Type B pancreatic cell (in vitro differentiated cells): Measurements from ENCODE around the gene DPY19L1. TPM values are rescaled to one million over a fixed set of nuclear protein-coding genes. Genes with fewer than 3 reads are reported as not detected.
A peak's percentile ranks its signal among the peaks of the same experiment; 100 is the strongest.
"Not testable (repeated sequence)": the region's sequence is repeated elsewhere in the genome, so short reads cannot be mapped to it uniquely, and the experiment has no call there.

Experiments
- DNase-seq: peaks from one replicate; pipeline ENCODE4 v3.0.0; 2021; ENCODE audit warnings: mixed read lengths; ENCODE audit not compliant: unreplicated experiment; ENCODE audit errors: extremely low spot score
- H3K27ac Mint-ChIP-seq: 2 replicates; pipeline ENCODE4 v1.8.0; 2021; ENCODE audit warnings: mild to moderate bottlenecking, mixed read lengths
- H3K27me3 Mint-ChIP-seq: 2 replicates; pipeline ENCODE4 v1.8.0; 2021; ENCODE audit warnings: mixed read lengths
- H3K36me3 Mint-ChIP-seq: 2 replicates; pipeline ENCODE4 v1.8.0; 2021; ENCODE audit warnings: mixed read lengths
- H3K4me1 Mint-ChIP-seq: one replicate; pipeline ENCODE4 v1.8.0; 2021; ENCODE audit warnings: mixed read lengths; ENCODE audit not compliant: unreplicated experiment
- H3K4me3 Mint-ChIP-seq: 2 replicates; pipeline ENCODE4 v1.8.0; 2021; ENCODE audit warnings: mild to moderate bottlenecking, mixed read lengths
- H3K9me3 Mint-ChIP-seq: 2 replicates; pipeline ENCODE4 v1.8.0; 2021; ENCODE audit warnings: mixed read lengths
- total RNA-seq: library from RNA; stranded (reverse); gene quantifications from 2 replicates; pipeline ENCODE4 v1.2.1, GENCODE V29; 2021; ENCODE audit warnings: low replicate concordance
- TF ChIP-seq, protein P1 (sequence below): fragments of 200-600 bp; sonication (generic); conservative IDR thresholded peaks from 2 replicates; pipeline ENCODE4 v1.5.0; 2021; ENCODE audit warnings: antibody characterized with exemption, mild to moderate bottlenecking

The DPY19L1 gene
- total RNA-seq, 1 donor from 2014 or later, result 33.4 TPM

DNA sequence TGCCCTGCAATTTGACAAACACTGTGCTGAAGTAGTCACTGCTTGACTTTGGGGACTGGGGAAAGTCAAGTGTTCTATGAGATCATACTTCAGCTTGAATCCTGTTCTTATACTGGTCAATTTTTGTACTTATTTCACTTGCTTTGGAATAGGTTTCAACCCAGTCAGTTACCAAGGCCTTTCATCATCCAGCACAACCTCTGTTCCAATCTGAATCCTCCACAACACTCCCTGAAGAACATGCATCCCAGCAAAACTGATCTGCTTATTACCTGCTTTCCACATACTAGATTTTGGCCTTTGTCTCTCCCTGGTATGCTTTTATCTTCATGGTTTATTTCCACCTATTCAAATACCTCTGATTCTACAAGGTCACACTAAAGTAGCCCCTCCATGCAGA, 29.5 kb downstream of the DPY19L1 start:
- Mint-ChIP-seq H3K36me3 (peaks cover 17% of the 10 kb centered on the region), H3K27me3 (no peaks in the 10 kb centered on the region), H3K4me3 (no peak overlapping the region), H3K9me3 (no peaks in the 10 kb centered on the region), H3K27ac (no peak overlapping the region), H3K4me1 (peaks cover 14% of the 10 kb centered on the region)
- DNase-seq, result no peak
- TF ChIP-seq, protein P1, sequence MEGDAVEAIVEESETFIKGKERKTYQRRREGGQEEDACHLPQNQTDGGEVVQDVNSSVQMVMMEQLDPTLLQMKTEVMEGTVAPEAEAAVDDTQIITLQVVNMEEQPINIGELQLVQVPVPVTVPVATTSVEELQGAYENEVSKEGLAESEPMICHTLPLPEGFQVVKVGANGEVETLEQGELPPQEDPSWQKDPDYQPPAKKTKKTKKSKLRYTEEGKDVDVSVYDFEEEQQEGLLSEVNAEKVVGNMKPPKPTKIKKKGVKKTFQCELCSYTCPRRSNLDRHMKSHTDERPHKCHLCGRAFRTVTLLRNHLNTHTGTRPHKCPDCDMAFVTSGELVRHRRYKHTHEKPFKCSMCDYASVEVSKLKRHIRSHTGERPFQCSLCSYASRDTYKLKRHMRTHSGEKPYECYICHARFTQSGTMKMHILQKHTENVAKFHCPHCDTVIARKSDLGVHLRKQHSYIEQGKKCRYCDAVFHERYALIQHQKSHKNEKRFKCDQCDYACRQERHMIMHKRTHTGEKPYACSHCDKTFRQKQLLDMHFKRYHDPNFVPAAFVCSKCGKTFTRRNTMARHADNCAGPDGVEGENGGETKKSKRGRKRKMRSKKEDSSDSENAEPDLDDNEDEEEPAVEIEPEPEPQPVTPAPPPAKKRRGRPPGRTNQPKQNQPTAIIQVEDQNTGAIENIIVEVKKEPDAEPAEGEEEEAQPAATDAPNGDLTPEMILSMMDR, result no peak

DNA sequence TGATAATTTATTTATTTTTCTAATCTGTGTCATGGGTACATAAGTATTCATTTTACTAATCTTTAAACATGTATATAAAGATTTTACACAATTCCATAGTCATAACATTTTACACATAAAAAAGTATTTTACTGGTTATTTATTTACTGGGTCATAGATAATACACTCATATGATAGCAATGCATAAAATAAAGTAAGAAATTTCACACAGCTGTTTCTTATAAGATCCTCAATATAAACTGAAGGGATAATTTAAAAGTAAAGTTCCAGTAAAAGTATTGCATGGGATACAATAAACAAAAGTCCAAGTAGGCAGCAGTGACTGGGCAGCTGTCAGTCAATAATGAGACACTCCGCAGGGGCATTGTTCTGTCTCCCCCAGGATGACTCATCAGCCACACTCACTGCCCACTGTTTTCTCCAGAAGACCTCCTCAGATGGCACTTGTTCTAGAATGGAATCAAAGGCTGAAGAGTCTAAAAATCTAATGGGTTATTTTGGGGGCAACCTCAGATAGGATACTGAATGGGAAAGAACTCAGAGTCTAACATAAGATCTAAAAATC, 32.7 kb downstream of the DPY19L1 start:
- H3K9me3 Mint-ChIP-seq, result no peaks in the 10 kb centered on the region
- no peak for DNase-seq
- peaks cover 14% of the 10 kb centered on the region for H3K4me1 Mint-ChIP-seq
- no peak overlapping the region for H3K4me3 Mint-ChIP-seq
- H3K27me3 Mint-ChIP-seq, result no peaks in the 10 kb centered on the region
- peaks cover 13% of the 10 kb centered on the region for H3K36me3 Mint-ChIP-seq
- no peak overlapping the region for H3K27ac Mint-ChIP-seq
- TF ChIP-seq, protein P1, result no peak

DNA sequence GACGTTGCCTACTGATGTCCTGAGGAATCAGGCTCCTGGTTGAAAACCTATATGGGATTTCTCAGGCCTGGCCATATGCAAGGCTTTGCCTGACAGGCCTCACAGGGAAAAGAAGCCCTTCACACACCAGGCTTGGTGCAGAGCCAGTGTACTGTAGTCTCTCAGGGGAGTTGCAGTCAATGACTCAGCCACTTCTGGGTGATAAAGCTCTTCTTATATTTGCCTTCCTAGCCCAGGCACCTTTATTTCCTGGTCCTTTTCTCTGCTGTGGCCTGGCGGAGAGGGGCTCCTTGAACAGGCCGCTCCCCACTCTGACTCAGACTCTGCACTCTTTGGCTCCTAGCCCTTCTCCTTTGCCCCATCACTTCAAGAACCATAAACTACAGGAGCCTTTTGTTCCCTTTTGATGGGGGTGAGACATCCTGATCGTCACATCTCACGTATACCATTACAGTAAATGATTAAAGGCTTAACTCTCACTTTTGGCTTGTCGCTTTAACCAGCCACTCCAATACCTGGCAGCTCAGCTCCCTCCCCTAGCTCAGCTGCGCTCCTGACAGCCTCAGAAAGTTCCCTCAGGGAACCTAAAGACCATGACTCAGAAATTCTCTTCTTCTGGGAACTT, 33.5 kb downstream of the DPY19L1 start:
- no peak for DNase-seq
- Mint-ChIP-seq H3K4me3 (peak overlapping the region; percentile 44), H3K27ac (peak overlapping the region; percentile 70), H3K36me3 (peaks cover 16% of the 10 kb centered on the region), H3K27me3 (no peaks in the 10 kb centered on the region), H3K4me1 (peaks cover 14% of the 10 kb centered on the region), H3K9me3 (no peaks in the 10 kb centered on the region)
- TF ChIP-seq, protein P1, result no peak

DNA sequence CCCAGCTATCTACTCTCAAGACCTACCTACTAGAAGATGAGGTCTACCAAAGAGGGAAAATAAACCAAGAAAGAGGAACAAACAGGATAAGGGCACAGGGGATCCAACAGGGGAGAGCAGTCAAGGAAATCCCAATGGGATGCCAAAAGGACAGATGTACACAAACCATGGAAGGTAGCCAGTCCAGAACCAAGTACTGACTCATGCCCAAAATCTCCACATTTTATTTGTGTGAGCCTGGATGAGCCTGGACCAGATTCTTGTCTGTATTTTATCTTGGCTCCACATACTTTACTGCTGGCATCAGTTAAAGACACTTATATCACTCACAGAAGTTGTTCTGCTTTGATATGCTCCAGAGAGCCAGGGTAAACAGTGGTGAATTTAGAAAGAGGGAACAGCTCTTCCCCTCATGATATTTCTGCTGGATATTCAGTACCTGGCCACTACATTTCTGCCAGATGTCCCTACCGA, 34.1 kb downstream of the DPY19L1 start:
- H3K27me3 Mint-ChIP-seq, DNase-seq, H3K9me3 Mint-ChIP-seq: not testable (repeated sequence)
- peak overlapping the region; percentile 44 for H3K4me3 Mint-ChIP-seq
- peaks cover 14% of the 10 kb centered on the region for H3K4me1 Mint-ChIP-seq
- peak overlapping the region; percentile 70 for H3K27ac Mint-ChIP-seq
- H3K36me3 Mint-ChIP-seq, result peaks cover 15% of the 10 kb centered on the region

DNA sequence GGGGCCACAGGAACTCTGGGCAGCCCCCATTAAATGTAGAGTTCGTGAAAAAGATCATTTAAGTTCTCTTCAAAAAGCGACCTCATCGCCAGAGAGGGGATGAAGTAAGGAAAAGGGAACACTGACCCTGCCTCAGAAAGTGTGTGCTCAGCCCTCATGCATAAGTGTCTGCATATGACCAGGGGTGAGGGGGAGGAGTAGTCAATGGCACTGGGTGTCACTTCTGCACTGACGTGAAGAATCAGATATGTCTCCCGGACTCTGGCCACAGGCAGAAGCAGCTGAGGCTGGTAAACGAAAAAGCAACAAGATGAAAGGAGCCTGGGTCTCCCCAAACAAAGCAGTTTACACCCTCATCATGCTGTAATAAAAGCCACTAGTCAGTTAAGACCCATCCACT, 39.0 kb downstream of the DPY19L1 start:
- DNase-seq, H3K4me3 Mint-ChIP-seq, H3K27me3 Mint-ChIP-seq, H3K9me3 Mint-ChIP-seq, H3K27ac Mint-ChIP-seq, H3K4me1 Mint-ChIP-seq: not testable (repeated sequence)
- peaks cover 15% of the 10 kb centered on the region for H3K36me3 Mint-ChIP-seq

DNA sequence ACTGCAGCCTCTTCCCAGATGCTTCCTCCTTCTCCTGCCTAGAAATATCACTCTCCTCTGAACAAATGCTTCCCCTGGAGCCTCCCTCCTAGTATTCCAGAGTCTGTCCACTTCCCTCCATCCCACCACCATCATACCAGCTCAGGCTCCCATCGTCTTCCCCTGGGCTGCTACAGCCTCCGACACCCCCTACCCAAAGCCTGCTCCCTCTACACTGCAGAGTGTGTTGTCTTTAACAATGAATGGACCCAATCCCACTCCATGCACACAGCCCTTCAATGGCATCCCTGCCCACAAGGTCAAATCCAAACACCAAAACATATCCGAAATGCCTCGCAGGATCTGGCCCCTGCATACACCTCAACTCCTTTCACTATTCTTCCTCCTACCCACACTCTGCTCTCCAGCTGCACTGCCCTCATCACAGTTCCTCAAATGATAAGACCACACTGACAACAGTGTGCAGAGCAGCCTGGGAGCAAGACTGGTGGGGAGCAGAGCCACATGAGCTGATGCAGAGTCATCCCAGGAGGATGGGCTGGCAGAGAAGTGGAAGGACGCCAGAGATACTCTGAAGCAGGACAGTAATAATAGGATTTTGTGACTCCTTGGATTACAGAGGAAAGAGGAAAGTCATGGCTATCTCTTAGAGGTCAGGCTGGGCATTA, 40.7 kb downstream of the DPY19L1 start:
- H3K36me3 Mint-ChIP-seq, result peaks cover 15% of the 10 kb centered on the region
- not testable (repeated sequence) for H3K27ac Mint-ChIP-seq, H3K4me1 Mint-ChIP-seq, H3K27me3 Mint-ChIP-seq, H3K4me3 Mint-ChIP-seq, H3K9me3 Mint-ChIP-seq, DNase-seq

DNA sequence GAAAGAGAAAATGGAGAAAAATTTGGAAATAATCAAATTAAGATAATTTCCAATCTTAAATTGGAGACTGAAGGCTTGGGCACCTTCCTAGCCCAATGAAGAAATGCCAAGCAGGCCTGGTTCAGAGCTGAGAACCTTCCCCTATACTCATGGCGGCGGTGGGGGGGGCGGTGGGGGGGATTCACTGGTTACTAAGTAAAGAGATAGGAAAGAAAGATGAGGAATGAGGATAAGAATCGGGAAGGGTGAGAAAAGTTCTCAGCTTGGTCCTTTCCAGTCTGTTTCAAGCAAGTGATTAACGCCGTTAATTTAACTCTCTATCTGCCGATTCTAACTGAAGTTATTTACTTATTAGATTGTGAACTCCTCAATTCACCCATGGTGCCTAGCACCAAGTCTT, 41.5 kb downstream of the DPY19L1 start:
- Mint-ChIP-seq H3K4me1 (peaks cover 5% of the 10 kb centered on the region), H3K9me3 (no peaks in the 10 kb centered on the region), H3K27me3 (no peaks in the 10 kb centered on the region), H3K4me3 (no peak overlapping the region), H3K36me3 (peaks cover 19% of the 10 kb centered on the region), H3K27ac (no peak overlapping the region)
- TF ChIP-seq, protein P1, result no peak
- DNase-seq, result no peak
